GM10266 (cell line): ENCODE data around the gene SLCO1A2.

Experiments
- DNase-seq: peaks from one replicate; pipeline ENCODE4 v3.0.0; 2012; ENCODE audit errors: extremely low spot score
- CTCF ChIP-seq: IDR thresholded peaks from 2 replicates; pipeline ENCODE4 v1.5.1; 2012; ENCODE audit warnings: mild to moderate bottlenecking, low read depth; ENCODE audit not compliant: control insufficient read depth, insufficient read depth; ENCODE audit errors: missing control alignments

The SLCO1A2 gene

GRCh38 chr12:21354641-21355040 lies 19.9 kb upstream of the SLCO1A2 start:
- no peak for TF ChIP-seq CTCF
- DNase-seq = no peak

DNA sequence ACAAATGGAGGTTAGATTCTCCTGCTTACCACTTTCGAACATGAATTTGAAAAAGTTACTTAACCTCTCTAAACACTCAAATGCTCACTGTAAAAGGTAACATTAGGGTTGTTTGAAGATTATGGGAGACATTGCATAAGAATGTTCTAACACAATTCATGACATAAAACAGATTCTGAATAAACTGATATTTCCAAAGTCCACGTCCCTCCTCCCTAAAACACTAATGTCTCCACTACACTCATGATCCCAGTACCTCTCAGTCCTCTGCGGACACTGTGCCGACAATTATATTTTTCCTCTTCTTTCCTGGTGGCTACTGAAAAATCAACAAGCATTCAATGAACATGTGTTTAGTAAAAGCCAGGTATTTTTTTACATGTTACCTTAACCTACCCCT lies 19.2 kb upstream of the SLCO1A2 start:
- TF ChIP-seq CTCF = no peak
- DNase-seq = no peak

GRCh38 chr12:21353487-21353886 lies 18.8 kb upstream of the SLCO1A2 start:
- TF ChIP-seq CTCF = no peak
- no peak for DNase-seq

GRCh38 chr12:21350975-21351374 lies 16.3 kb upstream of the SLCO1A2 start:
- DNase-seq = no peak

DNA sequence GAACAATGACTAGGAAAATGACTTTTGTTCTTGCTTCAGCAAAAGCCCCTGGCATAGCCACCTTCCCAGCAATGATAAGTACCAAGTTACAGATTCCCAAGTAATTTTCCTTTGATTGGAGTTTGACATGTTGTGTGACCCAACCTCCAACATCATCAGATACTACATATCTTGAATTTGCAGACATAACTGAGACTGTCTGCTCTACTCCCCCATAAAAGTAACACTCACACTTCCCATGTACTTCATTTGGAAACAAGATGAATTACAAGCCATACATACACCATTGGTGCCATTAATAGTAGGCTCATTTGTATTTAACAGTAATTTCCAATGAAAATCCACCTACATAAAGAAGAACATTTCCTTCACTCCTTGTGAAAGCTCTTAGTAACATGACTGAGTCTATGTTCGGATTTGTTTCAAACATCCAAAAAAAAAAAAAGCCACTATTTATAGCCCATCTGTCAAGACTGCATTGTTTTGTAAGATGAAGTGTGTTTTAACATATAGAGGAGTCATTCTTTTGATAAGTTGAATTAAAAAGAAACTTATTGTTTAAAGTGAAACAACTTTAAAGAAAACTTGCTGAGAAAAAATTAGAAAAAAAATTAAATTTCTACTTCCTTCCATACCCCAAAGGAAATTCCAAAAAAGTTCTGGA lies 12.0 kb upstream of the SLCO1A2 start:
- no peak for DNase-seq
- TF ChIP-seq CTCF = no peak

More at GRCh38 chr12:21350975-21351374, 16.3 kb upstream of the SLCO1A2 start:
- TF ChIP-seq CTCF = no peak

DNA sequence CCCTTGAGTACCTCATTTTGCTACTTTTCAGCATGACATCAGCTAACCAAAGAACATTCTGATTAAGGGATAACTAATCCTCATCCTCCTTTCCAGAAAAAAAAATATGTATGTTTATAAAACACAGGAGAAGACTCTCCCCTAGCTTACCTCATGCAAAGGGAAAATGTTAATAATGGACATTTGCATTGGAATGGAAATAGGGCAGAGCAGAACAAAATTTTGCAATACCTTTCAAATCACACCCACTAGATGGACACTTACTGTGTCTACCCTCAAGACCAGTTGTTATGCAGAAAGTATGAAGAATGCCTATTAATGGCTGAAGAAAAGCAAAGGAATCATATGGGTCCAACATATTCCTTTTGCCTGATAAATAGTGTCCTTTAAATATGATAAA lies 8.9 kb upstream of the SLCO1A2 start:
- no peak for DNase-seq
- no peak for TF ChIP-seq CTCF

DNA sequence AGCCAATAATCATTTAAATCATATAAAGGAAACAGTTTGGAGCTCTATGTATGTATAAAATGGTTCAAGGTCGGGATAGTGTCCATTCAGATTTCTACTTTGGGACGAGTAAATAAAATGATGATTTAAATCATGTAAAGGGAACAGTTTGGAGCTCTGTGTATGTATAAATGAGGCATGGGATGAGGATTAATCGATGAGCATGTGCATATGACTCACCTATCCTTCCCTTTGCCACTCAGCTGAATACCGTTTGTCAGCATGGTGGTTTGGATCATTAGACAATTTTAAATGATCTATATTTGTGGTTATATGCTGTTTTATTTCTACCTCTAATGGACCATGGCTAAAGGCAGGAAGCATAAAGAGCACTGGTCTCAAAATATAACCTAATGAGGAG lies 7.1 kb upstream of the SLCO1A2 start:
- no peak for TF ChIP-seq CTCF
- no peak for DNase-seq
